Endothelial cell of umbilical vein (primary cell): ENCODE measurements around the gene SNX25. TPM values are rescaled to one million over a fixed set of nuclear protein-coding genes. Genes with fewer than 3 reads are reported as not detected.
A peak's percentile ranks its signal among the peaks of the same experiment; 100 is the strongest.

Experiments
- BruUV-seq: library from RNA; stranded (reverse); fragments of 400-500 nt; replicated peaks from 2 replicates; lab custom pipeline; 2021; lab: Mats Ljungman, UMichigan
- CTCF ChIA-PET: fragments of 300-600, 350-600 bp; sonication (Branson Sonifier 250); formaldehyde crosslinking; loops from one replicate; lab custom pipeline; 2021; ENCODE audit warnings: antibody characterized with exemption, inconsistent platforms; lab: Charles Lee
- POLR2A ChIA-PET: fragments of 300-600, 350-600 bp; sonication (Branson Sonifier 250); formaldehyde crosslinking; loops from one replicate; lab custom pipeline; 2021; ENCODE audit warnings: antibody characterized with exemption, inconsistent platforms; lab: Charles Lee
- DNase-seq: peaks from one replicate; pipeline ENCODE4 v3.0.0-alpha.2; 2011; ENCODE audit warnings: low read depth, low spot score
- FAIRE-seq: peaks from 2 replicates; lab custom pipeline; 2011; peaks lifted over from hg19 to GRCh38; lab: Jason Lieb, UNC
- H2AFZ ChIP-seq: 2 replicates; pipeline ENCODE4 v1.6.0; 2012; ENCODE audit warnings: low read depth, low read length, control low read depth, inconsistent platforms
- H3K27ac ChIP-seq: 2 replicates; pipeline ENCODE4 v1.5.1; 2011; ENCODE audit warnings: low read depth, mild to moderate bottlenecking, control low read depth, low read length, moderate library complexity; ENCODE audit not compliant: insufficient read depth
- H3K27me3 ChIP-seq, 2 experiments: 2 replicates each; pipeline versions ENCODE4 v1.6.0 to v1.6.1; 2011; ENCODE audit warnings: low read length in 2 of 2, mixed read lengths in 1 of 2; ENCODE audit not compliant: control insufficient read depth in 2 of 2, insufficient read depth in 2 of 2
- H3K36me3 ChIP-seq, 2 experiments: 2 replicates in 1 of 2; 3 replicates in 1 of 2; pipeline ENCODE4 v1.5.1; 2011; ENCODE audit warnings: low read length in 2 of 2, mild to moderate bottlenecking in 1 of 2, moderate library complexity in 1 of 2; ENCODE audit not compliant: control insufficient read depth in 2 of 2, insufficient read depth in 2 of 2; ENCODE audit errors: extremely low read depth in 1 of 2
- H3K4me1 ChIP-seq: 3 replicates; pipeline ENCODE4 v1.5.1; 2011; ENCODE audit warnings: mild to moderate bottlenecking, low read length; ENCODE audit not compliant: control insufficient read depth, insufficient read depth; ENCODE audit errors: extremely low read depth
- H3K4me2 ChIP-seq: 2 replicates; pipeline ENCODE4 v1.6.1; 2011; ENCODE audit warnings: low read length, control low read depth, mixed read lengths; ENCODE audit not compliant: insufficient read depth
- H3K4me3 ChIP-seq, 3 experiments: fragments of 200-600 bp in 1 of 3; sonication (generic), shearing (Covaris generic) in 1 of 3; replicated peaks in 1 of 3; 2 replicates each; pipeline ENCODE4 v1.5.1; 2011 to 2016; ENCODE audit warnings: control low read depth in 3 of 3, low read length in 3 of 3, mild to moderate bottlenecking in 2 of 3, inconsistent platforms in 1 of 3, low read depth in 1 of 3, moderate library complexity in 1 of 3; ENCODE audit not compliant: insufficient read depth in 1 of 3
- H3K79me2 ChIP-seq: 2 replicates; pipeline ENCODE4 v1.6.0; 2012; ENCODE audit warnings: low read length, inconsistent platforms; ENCODE audit not compliant: control insufficient read depth, insufficient read depth
- H3K9ac ChIP-seq: replicated peaks from 2 replicates; pipeline ENCODE3; 2011; ENCODE audit warnings: low read length, control low read depth; ENCODE audit not compliant: insufficient read depth; ENCODE audit errors: extremely low read depth
- H3K9me1 ChIP-seq: replicated peaks from 3 replicates; pipeline ENCODE4 v1.6.0; 2011; ENCODE audit warnings: mild to moderate bottlenecking, low read length; ENCODE audit not compliant: control insufficient read depth, insufficient read depth; ENCODE audit errors: extremely low read depth
- H3K9me3 ChIP-seq: replicated peaks from 2 replicates; pipeline ENCODE4 v1.5.1; 2012; ENCODE audit warnings: low read length, inconsistent platforms; ENCODE audit not compliant: control insufficient read depth, insufficient read depth
- H4K20me1 ChIP-seq: replicated peaks from 2 replicates; pipeline ENCODE3; 2011; ENCODE audit warnings: mild to moderate bottlenecking, low read length; ENCODE audit not compliant: control insufficient read depth, insufficient read depth; ENCODE audit errors: extremely low read depth
- EZH2 ChIP-seq: IDR thresholded peaks from 2 replicates; pipeline ENCODE4 v1.6.1; 2012; ENCODE audit warnings: borderline replicate concordance, low read depth, mild to moderate bottlenecking, moderate library complexity, low read length, inconsistent platforms; ENCODE audit not compliant: severe bottlenecking
- FOS ChIP-seq: IDR thresholded peaks from 2 replicates; pipeline ENCODE4 v1.6.1; 2011; ENCODE audit warnings: mild to moderate bottlenecking, low read length, moderate library complexity, borderline replicate concordance; ENCODE audit not compliant: insufficient read depth
- GATA2 ChIP-seq: IDR thresholded peaks from 2 replicates; pipeline ENCODE4 v1.7.0; 2011; ENCODE audit warnings: low read depth, mild to moderate bottlenecking, moderate library complexity, mixed read lengths, low read length; ENCODE audit not compliant: insufficient read length, insufficient read depth
- JUN ChIP-seq: IDR thresholded peaks from 2 replicates; pipeline ENCODE4 v1.6.1; 2011; ENCODE audit warnings: borderline replicate concordance, low read depth; ENCODE audit not compliant: insufficient read length, insufficient read depth
- MYC ChIP-seq: IDR thresholded peaks from one replicate; pipeline ENCODE4 v1.6.1; 2011; ENCODE audit warnings: mild to moderate bottlenecking, low read depth, low read length
- POLR2A ChIP-seq: IDR thresholded peaks from 2 replicates; pipeline ENCODE4 v1.6.1; 2012; ENCODE audit warnings: low read depth, mild to moderate bottlenecking, control low read depth, low read length
- POLR2AphosphoS5 ChIP-seq: IDR thresholded peaks from 2 replicates; pipeline ENCODE4 v1.6.1; 2012; ENCODE audit warnings: low read depth, mild to moderate bottlenecking, control low read depth, low read length, moderate library complexity; ENCODE audit not compliant: insufficient read depth
- dilution Hi-C: fragments of 300-500 bp; cut with MboI; formaldehyde crosslinking; loops from one replicate; pipeline ENCODE4 v1.15.0; 2019; ENCODE audit warnings: low sequenced_read_pairs; ENCODE audit not compliant: extremely low pct_ligation_motif_present
- intact Hi-C: fragments of 100-400 bp; cut with micrococcal nuclease; formaldehyde crosslinking; loops from one replicate; pipeline ENCODE4 v1.10.0; 2022
- polyA plus RNA-seq, 4 experiments: library from polyadenylated mRNA; depleted of rRNA in 3 of 4; stranded (reverse) in 3 of 4; unstranded in 1 of 4; fragments of >200 nt; gene quantifications; 2 replicates each; pipeline versions ENCODE4 v1.2.1 to v1.2.3, GENCODE V29; 2011 to 2012; ENCODE audit warnings: missing spikeins in 1 of 4
- total RNA-seq: library from RNA; stranded (reverse); gene quantifications from 2 replicates; pipeline ENCODE4 v1.2.3, GENCODE V29; 2021
- TF ChIP-seq, protein P1 (sequence below): IDR thresholded peaks from 2 replicates; pipeline ENCODE4 v1.6.1; 2011; ENCODE audit not compliant: insufficient read depth, insufficient read length
- TF ChIP-seq, protein P2 (sequence below), 2 donors: IDR thresholded peaks; 1 replicate in 1 of 2; 2 replicates in 1 of 2; pipeline ENCODE4 v1.5.1; 2011; ENCODE audit warnings: low read length in 2 of 2, mild to moderate bottlenecking in 2 of 2, moderate library complexity in 2 of 2, control low read depth in 1 of 2, inconsistent platforms in 1 of 2, low read depth in 1 of 2; ENCODE audit not compliant: insufficient read depth in 1 of 2; ENCODE audit errors: extremely low read depth in 1 of 2

SNX25 gene
- total and polyA plus RNA-seq, 2 donors (not counting 3 experiments of a cell fraction or from before 2014, with no cell fraction given) = 6.6 to 16.1 TPM

DNA sequence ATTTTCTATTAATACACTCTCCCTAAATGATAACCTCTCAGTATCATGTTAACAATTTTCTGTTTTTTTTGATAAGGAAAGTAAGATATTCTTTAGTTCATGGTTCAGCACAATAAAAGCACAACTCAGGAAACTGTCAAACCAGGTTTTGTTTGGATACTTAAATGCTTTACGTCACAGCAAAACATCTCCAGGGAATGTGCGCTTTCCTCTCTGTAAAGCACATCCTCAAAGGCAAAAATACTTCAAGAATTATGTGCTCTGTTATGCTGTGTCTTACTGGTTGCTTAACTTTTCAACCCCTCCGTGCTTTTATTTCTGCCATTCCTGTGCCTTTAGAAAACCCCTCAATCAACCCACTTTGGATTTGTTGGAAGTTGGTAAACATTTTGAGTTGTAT, 27.8 kb downstream of the SNX25 start:
- dilution Hi-C loops = no loop called here
- no TSS peak for BruUV-seq
- H3K4me3 ChIP-seq = no peak overlapping the region
- no peaks in the 10 kb centered on the region for H3K36me3 ChIP-seq
- H3K27ac ChIP-seq = no peak overlapping the region
- H3K27me3 ChIP-seq = no peaks in the 10 kb centered on the region
- ChIA-PET CTCF (no interaction called here), POLR2A (no interaction called here)
- H3K4me1 ChIP-seq = peaks cover 3% of the 10 kb centered on the region
- H3K4me2 ChIP-seq = peak overlapping the region; percentile 17
- no peak overlapping the region for H3K9ac ChIP-seq
- intact Hi-C loops = no loop called here
- TF ChIP-seq POLR2AphosphoS5 = no peak
- TF ChIP-seq GATA2 = no peak
- no peak for TF ChIP-seq POLR2A
- no peak for TF ChIP-seq MYC
- TF ChIP-seq FOS = no peak
- TF ChIP-seq, protein P1, sequence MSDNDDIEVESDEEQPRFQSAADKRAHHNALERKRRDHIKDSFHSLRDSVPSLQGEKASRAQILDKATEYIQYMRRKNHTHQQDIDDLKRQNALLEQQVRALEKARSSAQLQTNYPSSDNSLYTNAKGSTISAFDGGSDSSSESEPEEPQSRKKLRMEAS = no peak
- TF ChIP-seq, protein P2, sequence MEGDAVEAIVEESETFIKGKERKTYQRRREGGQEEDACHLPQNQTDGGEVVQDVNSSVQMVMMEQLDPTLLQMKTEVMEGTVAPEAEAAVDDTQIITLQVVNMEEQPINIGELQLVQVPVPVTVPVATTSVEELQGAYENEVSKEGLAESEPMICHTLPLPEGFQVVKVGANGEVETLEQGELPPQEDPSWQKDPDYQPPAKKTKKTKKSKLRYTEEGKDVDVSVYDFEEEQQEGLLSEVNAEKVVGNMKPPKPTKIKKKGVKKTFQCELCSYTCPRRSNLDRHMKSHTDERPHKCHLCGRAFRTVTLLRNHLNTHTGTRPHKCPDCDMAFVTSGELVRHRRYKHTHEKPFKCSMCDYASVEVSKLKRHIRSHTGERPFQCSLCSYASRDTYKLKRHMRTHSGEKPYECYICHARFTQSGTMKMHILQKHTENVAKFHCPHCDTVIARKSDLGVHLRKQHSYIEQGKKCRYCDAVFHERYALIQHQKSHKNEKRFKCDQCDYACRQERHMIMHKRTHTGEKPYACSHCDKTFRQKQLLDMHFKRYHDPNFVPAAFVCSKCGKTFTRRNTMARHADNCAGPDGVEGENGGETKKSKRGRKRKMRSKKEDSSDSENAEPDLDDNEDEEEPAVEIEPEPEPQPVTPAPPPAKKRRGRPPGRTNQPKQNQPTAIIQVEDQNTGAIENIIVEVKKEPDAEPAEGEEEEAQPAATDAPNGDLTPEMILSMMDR (IDR thresholded peaks at IDR 0.05; ENCODE audit: extremely low read depth in 1 of 2, insufficient read depth in 1 of 2, low read depth in 1 of 2, low read length in 2 of 2) = no peak
- no peak for TF ChIP-seq JUN
- TF ChIP-seq EZH2 = no peak
- DNase-seq = peak; percentile 50
- H4K20me1 ChIP-seq = no peaks in the 10 kb centered on the region
- H3K9me1 ChIP-seq = no peaks in the 10 kb centered on the region
- no peak overlapping the region for H2AFZ ChIP-seq
- peaks cover 17% of the 10 kb centered on the region for H3K79me2 ChIP-seq
- peak; percentile 65 for FAIRE-seq
- H3K9me3 ChIP-seq = peaks cover 2% of the 10 kb centered on the region
